KG1 (cell line): ENCODE results near the gene COPZ2.
A peak's percentile ranks its signal among the peaks of the same experiment; 100 is the strongest.
"Not testable (repeated sequence)": the region's sequence is repeated elsewhere in the genome, so short reads cannot be mapped to it uniquely, and the experiment has no call there.

Experiments
- DNase-seq: peaks from one replicate; lab custom pipeline; 2025; lab: John Stamatoyannopoulos, UW

The COPZ2 gene, protein sequence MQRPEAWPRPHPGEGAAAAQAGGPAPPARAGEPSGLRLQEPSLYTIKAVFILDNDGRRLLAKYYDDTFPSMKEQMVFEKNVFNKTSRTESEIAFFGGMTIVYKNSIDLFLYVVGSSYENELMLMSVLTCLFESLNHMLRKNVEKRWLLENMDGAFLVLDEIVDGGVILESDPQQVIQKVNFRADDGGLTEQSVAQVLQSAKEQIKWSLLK

DNA sequence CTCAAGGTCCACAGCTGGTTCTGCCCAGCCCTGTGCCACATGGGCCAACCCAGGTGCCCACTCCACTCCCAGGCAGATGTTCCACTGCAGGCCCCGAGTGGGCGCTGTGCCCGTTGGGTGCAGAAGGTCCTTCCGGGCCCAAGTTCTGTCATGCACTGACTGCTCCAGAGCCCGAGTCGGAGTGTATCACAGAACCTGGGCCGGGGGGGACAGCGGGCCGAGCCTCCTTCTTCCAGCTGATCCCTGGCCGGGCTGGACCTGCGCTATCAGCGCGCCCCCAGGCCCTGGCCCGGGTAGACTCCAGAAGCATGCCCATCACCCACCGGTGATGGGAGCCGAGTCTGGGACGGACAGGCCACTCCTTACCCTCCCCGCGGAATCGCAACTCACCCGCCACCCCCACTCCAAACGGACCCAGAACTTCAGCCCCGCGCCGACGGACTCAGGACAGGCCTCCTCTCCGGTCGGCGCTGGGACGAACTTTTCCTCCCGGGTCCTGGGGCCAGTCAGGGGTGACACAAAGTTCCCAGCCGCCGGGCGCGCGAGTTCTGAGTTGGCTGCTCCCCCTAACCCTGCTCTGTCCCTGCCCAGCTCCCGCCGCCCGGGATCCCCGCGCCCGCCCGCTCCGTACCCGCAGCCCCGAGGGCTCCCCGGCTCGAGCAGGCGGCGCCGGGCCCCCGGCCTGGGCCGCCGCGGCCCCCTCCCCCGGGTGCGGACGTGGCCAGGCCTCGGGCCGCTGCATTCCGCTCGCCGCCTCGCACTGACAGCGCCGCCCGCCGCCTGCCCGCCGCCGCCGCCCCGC is at the start of gene COPZ2:
Gene COPZ2, minus strand, starts transcription at position 762 of the 802 bp plus-strand sequence. Its CDS starts 20 bp downstream, at position 742.
- no peak for DNase-seq

DNA sequence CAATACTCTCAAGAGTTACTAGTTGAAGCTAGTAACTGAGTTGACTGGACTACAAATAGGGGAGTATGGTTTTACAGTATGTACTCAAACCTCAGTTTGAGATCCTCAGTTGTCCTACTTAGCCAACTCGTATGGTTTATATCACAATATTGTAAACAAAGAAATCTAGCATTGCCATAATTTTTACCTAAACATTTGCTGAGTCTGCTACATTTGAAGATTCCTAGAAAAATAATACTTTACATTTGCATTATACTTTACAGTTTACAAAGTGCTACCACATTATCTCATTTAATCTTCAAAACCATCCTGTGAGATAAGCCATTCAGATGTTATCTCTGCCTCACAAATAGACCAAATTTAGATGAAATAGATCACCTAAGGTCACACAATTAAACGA is 47.3 kb upstream of the COPZ2 start:
- no peak for DNase-seq

DNA sequence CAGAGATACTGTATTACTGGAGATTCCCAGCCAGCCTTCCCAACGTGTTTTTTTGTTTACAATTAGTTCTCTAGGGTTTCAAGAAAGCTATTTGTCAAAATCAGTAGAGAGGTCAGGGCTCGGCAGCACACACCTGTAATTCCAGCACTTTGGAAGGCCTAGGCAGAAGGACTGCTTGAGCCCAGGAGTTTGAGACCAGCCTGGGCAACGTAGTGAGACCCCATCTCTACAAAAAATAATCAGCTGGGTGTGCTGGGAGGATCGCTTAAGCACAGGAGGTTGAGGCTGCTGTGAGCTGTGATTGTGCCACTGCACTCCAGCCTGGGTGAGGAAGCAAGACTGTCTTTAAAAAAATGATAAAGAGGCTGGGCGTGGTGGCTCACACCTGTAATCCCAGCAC is 44.3 kb upstream of the COPZ2 start:
- no peak for DNase-seq

DNA sequence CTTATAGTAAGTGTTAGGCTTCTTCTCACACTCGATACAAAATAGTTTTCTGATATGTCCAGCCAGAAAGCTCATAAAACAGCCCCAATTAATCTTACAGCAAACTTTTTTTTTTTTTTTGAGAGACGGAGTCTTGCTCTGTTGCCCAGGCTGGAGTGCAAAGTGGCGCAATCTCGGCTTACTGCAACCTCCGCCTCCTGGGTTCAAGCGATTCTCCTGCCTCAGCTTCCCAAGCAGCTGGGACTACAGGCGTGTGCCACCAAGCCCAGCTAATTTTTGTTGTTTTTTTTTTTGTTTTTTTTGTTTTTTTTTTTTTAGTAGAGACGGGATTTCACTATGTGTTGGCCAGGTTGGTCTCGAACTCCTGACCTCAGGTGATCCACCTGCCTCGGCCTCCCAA is 39.6 kb upstream of the COPZ2 start:
- DNase-seq: not testable (repeated sequence)

DNA sequence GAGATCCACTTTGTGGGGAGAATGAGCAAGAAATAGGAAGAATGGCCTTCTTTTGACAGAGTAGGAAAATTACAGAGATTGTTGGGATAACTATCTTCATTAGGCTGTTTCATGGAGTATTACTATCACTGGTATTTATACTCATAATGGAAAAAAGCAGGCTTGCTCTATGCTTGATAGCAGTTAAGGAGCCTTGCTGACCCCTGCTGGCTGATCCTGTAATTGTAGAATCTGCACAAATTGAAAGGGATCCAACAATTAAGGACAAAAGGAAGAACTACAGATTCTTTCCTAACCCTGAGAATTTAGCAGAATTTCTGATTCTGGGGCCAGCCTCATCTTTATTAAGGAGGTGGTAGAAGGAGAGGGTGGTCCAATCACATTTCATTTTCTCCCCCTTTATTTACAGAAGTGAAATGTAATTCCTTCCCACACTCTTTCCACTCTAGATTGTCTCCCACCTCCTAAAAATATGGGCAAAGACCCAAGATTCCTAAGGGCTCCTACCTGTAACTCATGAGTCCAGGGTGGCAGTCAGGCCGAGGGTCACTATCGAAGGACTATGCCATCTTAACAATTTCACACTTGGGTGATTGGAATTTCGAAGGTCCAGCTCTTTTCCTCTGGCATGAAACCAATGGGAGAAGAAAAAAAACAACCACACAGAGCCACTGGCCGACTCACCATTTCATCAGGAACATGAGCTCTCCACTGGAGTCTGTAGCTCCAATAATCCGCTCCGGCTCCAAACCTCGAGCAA is 36.9 kb upstream of the COPZ2 start:
- peak; percentile 42 for DNase-seq

DNA sequence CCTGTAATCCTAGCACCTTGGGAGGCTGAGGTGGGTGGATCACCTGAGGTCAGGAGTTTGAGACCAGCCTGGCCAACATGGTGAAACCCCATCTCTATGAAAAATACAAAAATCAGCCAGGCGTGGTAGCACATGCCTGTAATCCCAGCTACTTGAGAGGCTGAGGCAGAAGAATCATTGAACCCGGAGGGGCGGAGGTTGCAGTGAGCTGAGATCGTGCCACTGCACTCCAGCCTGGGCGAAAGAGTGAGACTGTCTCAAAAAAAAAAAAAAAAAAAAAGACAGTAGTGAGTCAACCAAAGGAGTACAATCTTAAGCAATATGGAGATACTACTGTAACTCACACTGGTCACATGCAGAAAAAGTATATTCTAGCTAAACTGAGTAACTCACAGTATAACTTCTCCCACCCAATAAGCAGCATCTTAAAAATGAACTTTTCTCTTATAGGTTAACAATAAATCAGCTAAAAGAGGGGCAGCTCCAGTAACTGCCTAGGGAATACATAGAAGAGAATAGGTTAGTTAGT is 36.0 kb upstream of the COPZ2 start:
- DNase-seq: not testable (repeated sequence)

DNA sequence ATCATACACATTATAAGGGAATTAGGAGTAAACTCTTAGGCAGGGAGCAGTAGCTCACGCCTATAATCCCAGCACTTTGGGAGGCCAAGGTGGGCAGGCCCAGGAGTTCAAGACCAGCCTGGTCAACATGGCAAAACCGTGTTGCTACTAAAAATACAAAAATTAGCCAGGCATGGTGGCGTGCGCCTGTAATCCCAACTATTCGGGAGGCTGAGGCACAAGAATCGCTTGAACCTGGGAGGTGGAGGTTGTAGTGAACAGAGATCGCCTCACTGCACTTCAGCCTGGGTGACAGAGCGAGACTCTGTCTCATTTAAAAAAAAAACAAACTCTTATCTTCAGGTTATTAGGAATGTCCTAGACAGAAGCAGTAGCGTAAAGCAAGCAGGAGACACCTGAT is 35.2 kb upstream of the COPZ2 start:
- DNase-seq: not testable (repeated sequence)

DNA sequence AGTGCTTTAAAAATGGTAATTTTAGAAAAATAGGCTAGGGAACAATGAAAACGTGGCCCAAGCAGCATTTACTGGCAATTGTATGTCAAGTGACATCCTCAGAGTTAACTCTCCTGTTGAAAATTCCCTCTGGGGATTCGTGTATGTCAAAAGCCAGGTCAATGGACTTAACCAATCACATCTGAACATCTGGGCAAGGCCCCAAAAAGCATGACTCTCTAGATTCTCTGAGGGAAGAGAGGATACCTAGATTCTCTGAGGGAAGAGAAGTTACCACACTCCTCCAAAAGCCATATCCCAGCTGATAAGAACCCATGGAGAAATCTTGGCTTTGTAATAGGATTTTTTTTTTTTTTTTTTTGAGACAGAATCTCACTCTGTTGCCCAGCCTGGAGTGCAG is 34.1 kb upstream of the COPZ2 start:
- DNase-seq: no peak

DNA sequence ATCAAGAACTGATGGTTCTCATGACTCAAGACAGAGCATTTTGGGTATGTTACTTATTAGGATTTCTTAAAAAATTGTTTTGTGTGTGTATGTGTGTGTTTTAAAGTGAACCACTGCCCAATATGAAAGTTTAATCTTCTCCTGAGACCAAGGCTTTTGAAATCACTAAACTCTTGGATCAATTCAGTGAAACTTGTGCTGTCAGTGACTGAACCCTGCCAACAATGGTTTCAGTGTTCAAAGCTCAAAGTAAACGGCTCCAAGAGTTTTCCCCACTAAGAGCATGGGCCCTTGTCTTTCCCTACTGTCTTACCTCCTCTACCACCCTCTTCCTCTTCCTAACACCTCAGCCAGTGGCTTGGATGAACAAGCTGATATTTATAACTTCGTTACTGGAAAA is 32.6 kb upstream of the COPZ2 start:
- no peak for DNase-seq

DNA sequence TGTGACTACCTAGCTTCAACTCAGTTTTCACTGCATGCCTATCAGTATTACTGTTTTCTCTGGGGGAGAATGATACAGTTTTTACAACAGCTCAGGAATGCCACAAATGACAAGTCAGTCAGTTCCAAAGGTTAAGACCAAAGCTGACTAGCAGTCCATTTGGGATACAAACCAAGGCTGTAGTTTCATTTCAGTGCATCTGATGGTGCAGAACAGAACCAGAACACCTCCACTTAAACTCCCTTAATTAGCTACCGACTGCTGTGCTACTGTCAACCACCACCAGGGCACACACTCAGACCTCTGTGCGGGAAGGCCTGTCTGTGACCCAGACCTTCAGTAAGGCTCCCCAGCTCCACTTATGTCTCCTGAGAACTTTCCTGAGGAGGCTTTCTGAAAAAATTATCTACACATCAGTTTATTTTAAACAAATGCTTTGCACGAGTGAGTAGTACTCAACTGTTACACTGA is 30.9 kb upstream of the COPZ2 start:
- DNase-seq: no peak

DNA sequence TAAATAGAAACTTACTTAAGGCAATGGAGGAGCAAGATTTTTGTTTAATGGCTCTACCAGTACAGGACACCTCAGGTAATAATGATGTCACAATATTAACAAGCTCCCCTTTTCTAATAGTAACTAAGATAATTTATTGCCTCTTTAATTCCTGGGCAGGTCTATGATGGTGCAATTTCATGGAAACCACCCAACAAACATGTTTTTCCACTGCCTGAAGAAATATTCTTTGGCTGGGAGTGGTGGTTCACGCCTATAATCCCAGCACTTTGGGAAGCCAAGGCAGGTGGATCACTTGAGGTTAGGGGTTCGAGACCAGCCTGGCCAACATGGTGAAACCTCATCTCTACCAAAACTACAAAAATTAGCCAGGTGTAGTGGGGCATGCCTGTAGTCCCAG is 30.2 kb upstream of the COPZ2 start:
- not testable (repeated sequence) for DNase-seq

DNA sequence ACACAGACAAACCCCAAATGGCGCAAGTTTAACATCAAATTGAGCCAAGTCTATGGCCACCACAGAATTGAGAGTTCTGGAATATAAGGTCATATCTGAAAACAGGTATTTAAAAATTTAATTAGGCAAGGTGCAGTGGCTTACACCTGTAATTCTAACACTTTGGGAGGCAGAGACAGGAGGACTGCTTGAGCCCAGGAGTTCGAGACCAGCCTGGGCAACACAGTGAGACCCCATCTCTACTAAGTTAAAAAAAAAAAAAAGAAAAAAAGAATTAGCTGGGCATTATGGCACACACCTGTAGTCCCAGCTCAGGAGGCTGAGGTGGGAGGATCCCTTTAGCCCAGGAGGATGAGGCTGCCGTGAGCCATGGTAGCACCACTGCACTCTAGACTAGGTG is 29.6 kb upstream of the COPZ2 start:
- DNase-seq: no peak

DNA sequence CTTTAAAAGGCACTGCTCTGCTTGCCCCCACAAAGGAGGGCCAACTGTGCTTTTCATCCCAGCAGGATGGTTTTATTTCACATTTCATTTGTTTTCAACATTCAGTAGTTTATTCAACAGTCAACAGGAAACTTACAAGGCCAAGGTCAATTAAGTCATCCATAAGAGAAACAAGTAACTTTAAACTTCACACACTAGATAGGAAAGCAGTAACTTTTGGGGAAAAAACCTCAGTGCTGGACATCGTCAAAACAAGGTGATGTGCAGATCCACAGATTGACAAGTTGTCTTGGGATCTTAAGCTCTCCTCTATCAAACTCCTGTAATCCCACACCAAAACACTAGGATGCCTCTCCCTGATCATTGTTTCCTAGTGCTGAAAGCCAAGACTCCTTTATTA is 29.1 kb upstream of the COPZ2 start:
- DNase-seq: no peak

DNA sequence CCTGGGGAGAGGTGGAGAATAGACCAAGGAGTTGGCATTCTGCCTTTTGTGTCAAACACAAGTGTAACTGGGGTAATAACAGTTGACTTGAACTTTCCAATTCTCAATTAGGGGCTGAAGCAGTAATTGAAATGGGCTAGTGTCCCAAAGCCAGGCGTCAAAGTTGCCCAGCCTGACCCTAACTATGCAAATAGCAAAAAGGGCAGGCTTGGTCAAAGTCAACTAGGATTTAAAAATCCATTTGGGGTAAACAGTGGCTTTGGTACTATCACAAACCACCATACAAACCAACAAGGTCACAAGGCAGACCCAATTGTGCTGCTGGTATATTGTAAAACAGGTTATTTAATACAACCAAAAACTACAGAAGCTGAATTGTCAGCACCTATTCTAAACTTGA is 28.6 kb upstream of the COPZ2 start:
- no peak for DNase-seq

DNA sequence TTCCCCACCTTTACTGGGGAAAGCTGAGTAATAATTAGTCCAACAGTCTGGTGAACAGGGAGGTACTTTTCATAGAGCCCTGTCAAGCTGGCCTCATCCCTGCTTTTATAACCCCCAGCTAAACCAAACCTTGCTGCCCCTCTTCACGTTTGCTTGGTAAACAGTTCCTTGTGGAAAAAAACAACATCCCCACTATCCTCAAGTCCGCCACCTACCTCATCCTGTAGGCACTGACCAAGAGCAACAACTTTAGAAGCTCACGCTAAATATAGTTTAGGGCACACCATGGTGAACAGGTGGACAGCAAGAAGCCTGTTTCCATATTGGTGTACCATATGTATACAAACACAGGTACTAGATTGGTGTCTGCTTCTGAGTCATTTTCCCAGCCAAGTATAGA is 27.0 kb upstream of the COPZ2 start:
- no peak for DNase-seq

DNA sequence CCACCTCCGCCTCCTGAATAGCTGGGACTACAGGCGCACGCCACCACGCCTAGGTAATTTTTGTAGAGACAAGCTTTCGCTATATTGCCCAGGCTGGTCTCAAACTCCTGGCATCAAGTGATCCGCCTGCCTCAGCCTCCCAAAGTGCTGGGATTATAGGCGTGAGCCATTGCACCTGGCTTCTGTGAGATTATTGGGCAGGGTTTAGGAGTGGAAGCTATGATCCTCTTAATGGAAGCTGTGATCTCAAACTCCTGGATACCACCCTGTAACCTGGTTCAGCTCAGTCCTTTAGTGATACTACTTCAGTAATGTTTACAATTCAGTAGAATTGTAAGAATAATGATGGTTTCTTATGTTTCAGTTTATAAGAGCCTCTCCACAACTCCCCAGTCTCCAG is 24.7 kb upstream of the COPZ2 start:
- DNase-seq: no peak

DNA sequence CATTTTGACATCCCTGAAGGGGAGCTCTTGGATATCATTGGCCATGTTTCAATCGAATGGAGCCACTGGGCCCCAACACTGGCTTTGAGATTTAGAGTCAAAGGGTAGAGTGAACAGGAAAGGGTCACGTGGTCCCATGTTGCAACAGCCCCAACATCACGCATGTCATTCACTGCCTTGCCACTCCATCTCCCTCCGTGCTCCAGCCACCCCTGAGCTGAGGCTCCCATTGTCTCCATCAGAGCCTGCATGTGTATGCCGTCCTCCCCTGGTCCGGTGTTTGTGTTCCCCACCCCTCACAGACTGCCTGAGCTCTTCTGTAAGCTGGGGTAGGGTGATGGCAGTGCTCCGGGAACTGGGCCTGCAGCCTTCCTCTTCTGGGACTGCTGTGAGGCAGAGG is 22.7 kb upstream of the COPZ2 start:
- no peak for DNase-seq

DNA sequence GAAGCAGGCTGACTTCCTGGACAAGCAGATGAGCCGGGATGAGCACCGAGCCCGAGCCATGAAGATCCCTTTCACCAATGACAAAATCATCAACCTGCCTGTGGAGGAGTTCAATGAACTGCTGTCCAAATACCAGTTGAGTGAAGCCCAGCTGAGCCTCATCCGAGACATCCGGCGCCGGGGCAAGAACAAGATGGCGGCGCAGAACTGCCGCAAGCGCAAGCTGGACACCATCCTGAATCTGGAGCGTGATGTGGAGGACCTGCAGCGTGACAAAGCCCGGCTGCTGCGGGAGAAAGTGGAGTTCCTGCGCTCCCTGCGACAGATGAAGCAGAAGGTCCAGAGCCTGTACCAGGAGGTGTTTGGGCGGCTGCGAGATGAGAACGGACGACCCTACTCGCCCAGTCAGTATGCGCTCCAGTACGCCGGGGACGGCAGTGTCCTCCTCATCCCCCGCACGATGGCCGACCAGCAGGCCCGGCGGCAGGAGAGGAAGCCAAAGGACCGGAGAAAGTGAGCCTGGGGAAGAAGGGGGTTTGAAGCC is 21.6 kb upstream of the COPZ2 start:
- no peak for DNase-seq

DNA sequence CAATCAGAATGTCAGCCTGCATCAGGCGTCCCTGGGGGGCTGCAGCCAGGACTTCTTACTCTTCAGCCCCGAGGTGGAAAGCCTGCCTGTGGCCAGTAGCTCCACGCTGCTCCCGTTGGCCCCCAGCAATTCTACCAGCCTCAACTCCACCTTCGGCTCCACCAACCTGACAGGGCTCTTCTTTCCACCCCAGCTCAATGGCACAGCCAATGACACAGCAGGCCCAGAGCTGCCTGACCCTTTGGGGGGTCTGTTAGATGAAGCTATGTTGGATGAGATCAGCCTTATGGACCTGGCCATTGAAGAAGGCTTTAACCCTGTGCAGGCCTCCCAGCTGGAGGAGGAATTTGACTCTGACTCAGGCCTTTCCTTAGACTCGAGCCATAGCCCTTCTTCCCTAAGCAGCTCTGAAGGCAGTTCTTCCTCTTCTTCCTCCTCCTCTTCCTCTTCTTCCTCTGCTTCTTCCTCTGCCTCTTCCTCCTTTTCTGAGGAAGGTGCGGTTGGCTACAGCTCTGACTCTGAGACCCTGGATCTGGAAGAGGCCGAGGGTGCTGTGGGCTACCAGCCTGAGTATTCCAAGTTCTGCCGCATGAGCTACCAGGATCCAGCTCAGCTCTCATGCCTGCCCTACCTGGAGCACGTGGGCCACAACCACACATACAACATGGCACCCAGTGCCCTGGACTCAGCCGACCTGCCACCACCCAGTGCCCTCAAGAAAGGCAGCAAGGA is 21.0 kb upstream of the COPZ2 start:
- no peak for DNase-seq

DNA sequence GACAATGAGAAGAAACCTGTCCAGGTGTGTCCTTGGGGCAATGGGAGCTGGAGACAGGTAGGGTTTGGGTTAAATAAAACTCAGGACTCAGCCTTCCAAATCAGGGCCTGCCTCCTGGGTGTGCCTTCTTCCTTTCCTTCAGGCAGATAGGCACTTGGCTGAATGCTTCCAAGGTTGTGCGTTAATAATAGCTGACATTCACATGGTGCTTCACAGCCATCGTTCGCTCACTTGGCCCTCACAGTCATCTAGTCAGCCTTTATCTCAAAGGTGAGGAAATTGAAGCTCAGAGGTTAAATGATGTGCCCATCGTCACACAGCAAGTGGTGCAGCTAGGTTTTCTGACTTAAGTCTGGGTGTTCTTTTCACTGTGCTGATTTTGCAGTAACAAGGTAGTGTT is 20.0 kb upstream of the COPZ2 start:
- DNase-seq: no peak

DNA sequence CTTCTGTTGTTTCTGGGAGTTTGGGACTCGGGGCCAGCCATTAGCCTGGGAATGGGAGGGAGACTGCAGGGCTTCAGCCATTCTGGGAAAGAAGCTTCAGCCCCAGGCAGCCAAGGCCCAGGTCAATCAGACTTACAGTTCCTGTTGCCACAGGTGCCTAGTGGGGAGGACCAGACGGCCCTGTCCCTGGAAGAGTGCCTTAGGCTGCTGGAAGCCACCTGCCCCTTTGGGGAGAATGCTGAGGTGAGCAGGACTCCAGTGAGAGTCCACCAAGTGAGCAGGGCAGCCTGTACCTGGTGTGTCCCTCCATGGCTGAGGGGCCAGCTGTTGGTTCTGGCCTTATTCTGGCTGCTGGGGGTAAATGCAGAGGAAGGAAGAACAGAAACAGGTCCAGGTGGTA is 19.3 kb upstream of the COPZ2 start:
- DNase-seq: no peak
